PFSK-1 (cell line): Measurements from ENCODE around the gene SEMA4D.

Experiments used
- FOXP2 ChIP-seq: optimal IDR thresholded peaks from 2 replicates; pipeline ENCODE3; 2011; ENCODE audit warnings: borderline replicate concordance, control low read depth, inconsistent platforms; ENCODE audit not compliant: insufficient read depth; ENCODE audit errors: extremely low read length, extremely low read depth
- POLR2AphosphoS5 ChIP-seq: IDR thresholded peaks from 2 replicates; pipeline ENCODE4 v1.6.1; 2012; ENCODE audit warnings: low read depth, mild to moderate bottlenecking, control low read depth, low read length, moderate library complexity
- SIN3A ChIP-seq: IDR thresholded peaks from 2 replicates; pipeline ENCODE4 v1.6.1; 2012; ENCODE audit warnings: mild to moderate bottlenecking, low read length, moderate library complexity, borderline replicate concordance; ENCODE audit not compliant: insufficient read depth
- TAF1 ChIP-seq: IDR thresholded peaks from 2 replicates; pipeline ENCODE4 v1.6.1; 2012; ENCODE audit warnings: low read length, control low read depth, borderline replicate concordance; ENCODE audit not compliant: insufficient read depth
- TF ChIP-seq, protein P1 (sequence below), 2 experiments: IDR thresholded peaks; 2 replicates each; pipeline versions ENCODE4 v1.6.1 to v1.8.0; 2011 to 2012; ENCODE audit warnings: low read depth in 2 of 2, low read length in 2 of 2, control low read depth in 1 of 2, inconsistent platforms in 1 of 2, mild to moderate bottlenecking in 1 of 2, moderate library complexity in 1 of 2; ENCODE audit not compliant: insufficient read depth in 1 of 2

SEMA4D gene

DNA sequence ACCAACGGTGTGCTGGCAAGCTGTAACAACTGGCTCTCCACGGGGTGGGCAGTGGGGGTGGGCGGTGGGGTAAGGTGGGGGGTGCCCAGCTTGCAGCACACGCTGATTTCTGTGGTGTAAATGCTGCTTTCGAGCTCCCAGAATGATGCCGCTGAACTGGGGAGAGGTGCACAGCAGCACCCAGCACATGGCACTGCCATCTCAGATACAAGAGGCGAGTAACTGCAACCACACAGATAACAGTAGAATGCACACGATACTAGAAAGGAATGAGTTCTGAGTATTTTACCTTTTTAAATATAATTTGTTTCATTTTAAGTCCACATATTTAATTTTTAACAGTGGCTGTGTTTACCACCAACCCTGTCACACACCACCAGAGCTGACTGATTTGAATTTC lies 87.9 kb downstream of the SEMA4D start:
- TF ChIP-seq, protein P1, sequence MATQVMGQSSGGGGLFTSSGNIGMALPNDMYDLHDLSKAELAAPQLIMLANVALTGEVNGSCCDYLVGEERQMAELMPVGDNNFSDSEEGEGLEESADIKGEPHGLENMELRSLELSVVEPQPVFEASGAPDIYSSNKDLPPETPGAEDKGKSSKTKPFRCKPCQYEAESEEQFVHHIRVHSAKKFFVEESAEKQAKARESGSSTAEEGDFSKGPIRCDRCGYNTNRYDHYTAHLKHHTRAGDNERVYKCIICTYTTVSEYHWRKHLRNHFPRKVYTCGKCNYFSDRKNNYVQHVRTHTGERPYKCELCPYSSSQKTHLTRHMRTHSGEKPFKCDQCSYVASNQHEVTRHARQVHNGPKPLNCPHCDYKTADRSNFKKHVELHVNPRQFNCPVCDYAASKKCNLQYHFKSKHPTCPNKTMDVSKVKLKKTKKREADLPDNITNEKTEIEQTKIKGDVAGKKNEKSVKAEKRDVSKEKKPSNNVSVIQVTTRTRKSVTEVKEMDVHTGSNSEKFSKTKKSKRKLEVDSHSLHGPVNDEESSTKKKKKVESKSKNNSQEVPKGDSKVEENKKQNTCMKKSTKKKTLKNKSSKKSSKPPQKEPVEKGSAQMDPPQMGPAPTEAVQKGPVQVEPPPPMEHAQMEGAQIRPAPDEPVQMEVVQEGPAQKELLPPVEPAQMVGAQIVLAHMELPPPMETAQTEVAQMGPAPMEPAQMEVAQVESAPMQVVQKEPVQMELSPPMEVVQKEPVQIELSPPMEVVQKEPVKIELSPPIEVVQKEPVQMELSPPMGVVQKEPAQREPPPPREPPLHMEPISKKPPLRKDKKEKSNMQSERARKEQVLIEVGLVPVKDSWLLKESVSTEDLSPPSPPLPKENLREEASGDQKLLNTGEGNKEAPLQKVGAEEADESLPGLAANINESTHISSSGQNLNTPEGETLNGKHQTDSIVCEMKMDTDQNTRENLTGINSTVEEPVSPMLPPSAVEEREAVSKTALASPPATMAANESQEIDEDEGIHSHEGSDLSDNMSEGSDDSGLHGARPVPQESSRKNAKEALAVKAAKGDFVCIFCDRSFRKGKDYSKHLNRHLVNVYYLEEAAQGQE (IDR thresholded peaks at IDR 0.05; ENCODE audit: insufficient read depth in 1 of 2, low read depth in 2 of 2, low read length in 2 of 2), result no peak
- TF ChIP-seq SIN3A, result no peak
- no peak for TF ChIP-seq POLR2AphosphoS5
- no peak for TF ChIP-seq TAF1
- TF ChIP-seq FOXP2, result no peak

DNA sequence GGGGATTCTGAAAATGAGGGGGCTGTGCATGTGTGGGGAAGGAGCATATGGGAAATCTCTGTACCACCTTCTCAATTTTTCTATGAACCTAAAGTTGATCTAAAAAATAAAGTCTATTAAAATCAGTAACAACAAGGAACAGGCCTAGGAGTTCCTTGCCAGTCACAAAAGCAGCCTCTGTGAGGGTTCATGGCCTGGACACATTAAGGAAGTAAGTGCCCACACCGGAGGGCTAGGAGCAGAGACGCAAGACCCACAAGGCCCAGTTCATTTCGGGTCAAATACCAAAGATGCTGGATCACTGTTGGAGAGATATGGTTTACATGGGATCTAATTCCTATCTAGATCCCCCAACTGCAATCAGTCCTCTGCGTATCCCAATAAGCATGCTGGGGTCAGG lies 88.4 kb downstream of the SEMA4D start:
- no peak for TF ChIP-seq SIN3A

DNA sequence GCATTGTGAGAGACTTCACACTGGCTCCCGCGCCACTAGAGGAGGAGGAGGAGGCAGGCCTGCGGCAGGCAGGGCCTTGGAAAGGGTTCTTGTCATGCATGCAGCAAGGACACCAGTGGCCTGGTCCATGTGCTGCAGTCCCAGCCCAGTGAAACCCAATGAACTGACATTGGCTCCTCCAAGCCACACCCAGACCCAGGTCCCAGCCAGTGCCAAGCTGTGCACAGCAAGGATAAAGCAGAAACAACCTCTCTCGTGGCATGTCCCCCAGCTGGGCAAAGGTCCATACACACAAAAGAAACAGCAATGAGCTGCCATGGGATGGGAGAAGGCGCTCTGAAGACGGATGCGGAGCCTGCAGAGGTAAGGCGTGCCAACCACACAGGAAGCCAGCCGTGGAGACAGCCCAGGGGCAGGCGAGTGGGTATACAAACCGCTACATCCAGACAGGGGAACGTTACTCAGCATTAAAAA lies 89.2 kb downstream of the SEMA4D start:
- TF ChIP-seq SIN3A (no peak), POLR2AphosphoS5 (no peak), FOXP2 (no peak)
- TF ChIP-seq, protein P1 (IDR thresholded peaks at IDR 0.05; ENCODE audit: insufficient read depth in 1 of 2, low read depth in 2 of 2, low read length in 2 of 2), result no peak

DNA sequence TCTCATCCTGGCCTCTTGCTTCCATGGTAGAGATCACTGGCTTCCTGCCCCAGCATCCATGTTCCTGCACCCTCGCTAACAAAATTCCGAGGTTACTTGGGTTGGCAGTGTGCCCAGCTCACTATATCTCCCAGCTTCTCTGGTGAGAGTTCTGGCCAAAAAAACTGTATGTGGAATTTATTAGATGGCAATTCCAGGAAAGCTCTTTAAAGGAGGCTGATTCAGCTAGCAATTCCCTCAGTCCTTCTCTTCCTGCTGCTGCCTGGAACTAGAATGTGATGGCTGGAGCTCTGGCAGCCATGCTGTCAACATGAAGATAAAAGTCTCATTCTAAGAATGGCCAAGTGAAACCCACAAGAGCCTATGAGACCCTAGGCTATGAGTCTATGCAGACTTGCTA lies 90.8 kb downstream of the SEMA4D start:
- TF ChIP-seq SIN3A, result no peak
- no peak for TF ChIP-seq FOXP2
- TF ChIP-seq TAF1, result no peak
- TF ChIP-seq, protein P1 (IDR thresholded peaks at IDR 0.05; ENCODE audit: insufficient read depth in 1 of 2, low read depth in 2 of 2, low read length in 2 of 2), result no peak
- no peak for TF ChIP-seq POLR2AphosphoS5

DNA sequence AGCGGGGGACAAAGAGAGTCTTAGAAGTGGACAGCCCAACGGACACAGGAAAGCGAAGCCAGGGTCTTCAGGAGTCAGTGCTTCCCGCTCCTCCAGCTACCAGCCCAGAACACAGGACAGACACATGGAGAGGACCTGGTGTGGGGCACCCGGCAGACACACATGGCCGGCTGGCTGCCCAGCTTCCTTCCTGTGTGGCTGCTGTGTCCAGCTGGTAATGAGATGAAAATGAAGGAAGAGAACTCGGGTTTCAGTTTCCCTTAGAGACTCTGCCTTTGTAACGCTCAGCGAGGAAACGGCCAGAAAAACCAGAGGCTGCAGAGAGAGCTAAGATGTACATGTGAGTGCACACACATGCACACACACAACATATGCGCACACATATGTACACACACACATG lies 92.1 kb downstream of the SEMA4D start:
- TF ChIP-seq TAF1, result no peak
- no peak for TF ChIP-seq POLR2AphosphoS5
- no peak for TF ChIP-seq SIN3A
- TF ChIP-seq FOXP2, result no peak

DNA sequence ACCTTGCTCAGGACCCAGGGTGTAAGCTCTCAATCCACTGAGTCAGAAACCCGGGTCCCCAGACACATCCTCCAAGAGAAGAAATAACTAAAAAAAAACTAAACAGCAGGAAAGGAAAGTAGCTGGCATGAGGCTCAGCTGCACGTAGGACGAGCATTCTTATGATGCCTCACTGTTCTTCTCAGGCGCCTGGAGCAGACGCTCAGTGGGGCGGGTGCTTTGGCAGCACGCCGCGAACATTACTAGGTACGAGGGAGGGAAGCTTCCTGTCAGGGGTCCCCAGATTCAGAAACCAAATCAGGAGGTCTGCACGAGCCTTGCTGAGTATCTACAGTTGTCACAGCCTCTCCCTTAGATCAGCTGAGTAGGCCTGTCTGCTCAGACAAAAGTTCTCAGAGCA lies 93.8 kb downstream of the SEMA4D start:
- TF ChIP-seq, protein P1 (IDR thresholded peaks at IDR 0.05; ENCODE audit: insufficient read depth in 1 of 2, low read depth in 2 of 2, low read length in 2 of 2), result no peak
- TF ChIP-seq FOXP2 (no peak), TAF1 (no peak), SIN3A (no peak), POLR2AphosphoS5 (no peak)
